ENCODE measurements around the gene GDA.

The GDA gene

GRCh38 chr9:72149231-72149975 is at the start of gene GDA:
Gene GDA (plus strand): TSS chr9:72149440. CDS start chr9:72149560, 120 bp downstream.
- peak; percentile 11 for DNase-seq (ENCODE audit: low spot score)

- DNase-seq (ENCODE audit: low spot score): no peak
Measured at GRCh38 chr9:72102520-72102919, 46.7 kb upstream of the GDA start.

DNA sequence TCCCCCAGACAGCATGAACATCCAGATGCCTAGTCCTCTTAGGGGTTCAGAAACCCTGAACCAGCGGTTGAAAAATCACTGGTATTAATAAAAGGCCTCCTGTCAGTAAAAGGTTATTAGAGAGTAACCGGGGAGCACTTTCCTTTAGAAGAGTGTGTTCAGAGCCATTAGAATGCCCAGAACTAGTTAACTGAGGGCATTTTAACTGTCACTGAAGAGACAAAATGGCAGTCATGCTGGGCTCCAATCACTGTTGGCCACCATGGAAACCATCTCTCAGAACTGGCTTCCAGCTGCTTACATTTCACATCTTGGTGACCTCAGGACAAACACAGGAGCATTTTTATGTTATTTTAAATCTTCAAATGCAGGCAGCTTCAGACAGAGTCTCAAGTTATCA is 36.2 kb upstream of the GDA start:
- DNase-seq (ENCODE audit: low spot score): no peak

GRCh38 chr9:72119853-72120252 is 29.4 kb upstream of the GDA start:
- no peak for DNase-seq (ENCODE audit: low spot score)

DNA sequence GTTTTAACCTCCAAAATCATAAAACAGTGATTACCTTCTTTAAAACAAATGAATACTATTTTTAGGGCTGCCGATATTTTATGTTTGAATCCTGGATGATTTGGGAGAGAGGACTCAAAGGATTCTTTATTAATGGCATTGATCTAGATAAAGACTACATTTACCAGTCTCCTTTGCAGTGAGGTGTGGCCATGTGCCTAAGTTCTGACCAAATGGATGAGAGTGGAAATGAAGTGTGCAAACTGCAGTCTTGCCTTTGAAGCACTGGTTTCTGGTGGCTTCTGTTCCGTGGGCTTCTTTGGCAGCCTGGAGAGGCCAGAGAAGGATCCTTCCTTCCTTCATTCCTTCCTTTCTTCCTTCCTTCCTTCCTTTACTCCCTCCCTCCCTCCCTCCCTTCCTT is 24.3 kb upstream of the GDA start:
- DNase-seq (ENCODE audit: low spot score): no peak

- no peak for DNase-seq (ENCODE audit: low spot score)
Measured at GRCh38 chr9:72127753-72128152, 21.5 kb upstream of the GDA start.

GRCh38 chr9:72128526-72128925 is 20.7 kb upstream of the GDA start:
- no peak for DNase-seq (ENCODE audit: low spot score)

GRCh38 chr9:72129271-72130156 is 19.7 kb upstream of the GDA start:
- DNase-seq (ENCODE audit: low spot score): no peak

- no peak for DNase-seq (ENCODE audit: low spot score)
Measured at GRCh38 chr9:72130321-72130720, 18.9 kb upstream of the GDA start.

DNA sequence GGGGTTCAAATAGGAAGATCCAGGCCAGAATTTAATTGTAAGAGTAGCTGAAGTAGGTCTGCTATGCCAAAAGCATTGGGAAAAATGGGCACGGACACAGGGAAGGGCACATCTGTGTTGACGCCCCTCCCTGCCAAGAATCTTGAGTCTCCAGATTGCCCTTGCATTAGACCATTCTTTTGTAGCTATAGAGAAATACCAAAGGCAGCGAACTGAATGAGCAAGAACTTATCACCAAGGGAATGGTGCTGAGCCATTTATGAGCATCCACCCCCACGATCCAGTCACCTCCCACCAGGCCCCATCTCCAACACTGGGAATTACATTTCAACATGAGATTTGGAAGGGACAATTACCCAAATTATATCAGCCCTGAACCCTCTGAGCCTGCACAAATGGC is 18.0 kb upstream of the GDA start:
- DNase-seq (ENCODE audit: low spot score): no peak

DNA sequence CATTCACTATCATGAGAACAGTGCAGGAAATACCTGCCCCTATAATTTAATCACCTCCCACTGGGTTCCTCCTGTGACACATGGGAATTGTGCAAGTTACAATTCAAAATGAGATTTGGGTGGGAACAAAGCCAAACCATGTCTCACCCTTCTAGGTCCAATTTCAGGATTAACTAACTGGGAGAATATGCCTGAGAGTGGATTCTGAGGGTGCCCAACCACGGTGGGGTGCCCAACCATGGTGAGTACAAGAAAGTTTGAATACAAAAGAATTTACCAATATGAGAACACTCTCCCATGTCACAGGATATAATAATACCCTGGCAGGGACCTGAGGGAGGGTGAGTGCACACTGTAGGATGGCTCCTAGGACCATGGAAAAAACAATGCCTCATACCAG is 17.2 kb upstream of the GDA start:
- no peak for DNase-seq (ENCODE audit: low spot score)

- no peak for DNase-seq (ENCODE audit: low spot score)
Measured at GRCh38 chr9:72133365-72134035, 15.7 kb upstream of the GDA start.

GRCh38 chr9:72134801-72135200 is 14.4 kb upstream of the GDA start:
- DNase-seq (ENCODE audit: low spot score): no peak

GRCh38 chr9:72137697-72138365 is 11.4 kb upstream of the GDA start:
- no peak for DNase-seq (ENCODE audit: low spot score)

DNA sequence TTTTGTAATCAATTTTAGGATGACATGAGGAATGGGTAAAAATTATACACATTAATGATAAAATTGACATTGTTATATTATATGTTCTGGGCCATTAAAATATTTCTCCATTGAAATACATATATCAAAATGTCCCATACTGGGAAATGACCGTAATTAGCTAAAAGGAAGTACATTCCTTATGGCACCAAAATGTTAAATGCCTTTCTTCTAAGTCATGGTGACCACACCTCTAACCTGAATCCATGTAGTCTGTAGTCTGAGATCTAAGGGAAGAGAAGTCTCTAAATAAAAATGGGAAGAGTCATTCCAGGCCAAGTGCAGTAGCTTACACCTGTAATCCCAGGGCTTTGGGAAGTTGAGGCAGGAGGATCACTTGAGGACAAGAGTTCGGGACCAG is 10.0 kb upstream of the GDA start:
- no peak for DNase-seq (ENCODE audit: low spot score)

- DNase-seq (ENCODE audit: low spot score): no peak
Measured at GRCh38 chr9:72140586-72140985, 8.7 kb upstream of the GDA start.

GRCh38 chr9:72141484-72141883 is 7.8 kb upstream of the GDA start:
- DNase-seq (ENCODE audit: low spot score): no peak

DNA sequence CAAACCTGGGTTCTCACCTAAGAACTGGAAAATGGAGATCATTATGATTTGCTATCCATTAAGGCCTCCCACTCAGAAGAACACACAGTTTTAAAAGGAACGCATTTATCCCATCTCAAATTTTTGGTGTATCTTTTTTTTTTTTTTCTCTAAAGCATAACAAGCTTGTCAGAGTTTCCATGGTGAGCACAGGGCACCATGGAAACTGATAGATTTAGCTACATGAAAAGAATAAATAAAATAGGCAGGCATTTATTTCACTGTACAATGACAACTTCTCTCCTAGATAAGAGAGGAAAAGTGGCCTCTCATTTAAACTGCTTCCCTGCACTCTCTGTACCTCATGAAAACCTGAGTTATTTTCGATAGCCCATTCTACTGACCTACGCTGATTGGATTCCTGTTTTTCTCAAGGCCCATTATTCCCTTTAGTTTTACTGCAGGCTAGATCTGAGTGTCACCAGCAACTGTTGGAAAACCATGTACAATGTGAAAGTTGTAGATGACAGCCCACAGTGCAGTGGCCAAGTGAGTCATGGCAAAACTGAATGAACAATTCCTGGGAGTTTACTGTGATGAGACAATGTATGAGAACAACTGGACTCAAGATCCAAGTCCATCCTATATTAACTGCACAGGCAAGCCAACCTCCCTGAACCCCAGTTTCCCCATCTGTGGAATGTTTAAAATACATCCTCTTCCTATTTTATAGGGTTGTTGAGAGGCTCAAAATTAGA is 4.3 kb upstream of the GDA start:
- DNase-seq (ENCODE audit: low spot score): no peak

GRCh38 chr9:72145733-72146505 is 3.3 kb upstream of the GDA start:
- no peak for DNase-seq (ENCODE audit: low spot score)

- DNase-seq (ENCODE audit: low spot score): no peak
Measured at GRCh38 chr9:72147676-72148075, 1.6 kb upstream of the GDA start.

GRCh38 chr9:72150127-72150526 is 887 bp downstream of the GDA start:
- DNase-seq (ENCODE audit: low spot score): no peak

All from GM03348 (cell line).